Fibroblast of skin of left biceps (primary cell): ENCODE data around the gene RABL6.
"Not testable (repeated sequence)": the region's sequence is repeated elsewhere in the genome, so short reads cannot be mapped to it uniquely, and the experiment has no call there.

Source experiments
- DNase-seq, 2 experiments: peaks; one replicate each; pipeline ENCODE4 v3.0.0-alpha.2; 2013; ENCODE audit warnings: low read depth in 2 of 2

RABL6 gene

DNA sequence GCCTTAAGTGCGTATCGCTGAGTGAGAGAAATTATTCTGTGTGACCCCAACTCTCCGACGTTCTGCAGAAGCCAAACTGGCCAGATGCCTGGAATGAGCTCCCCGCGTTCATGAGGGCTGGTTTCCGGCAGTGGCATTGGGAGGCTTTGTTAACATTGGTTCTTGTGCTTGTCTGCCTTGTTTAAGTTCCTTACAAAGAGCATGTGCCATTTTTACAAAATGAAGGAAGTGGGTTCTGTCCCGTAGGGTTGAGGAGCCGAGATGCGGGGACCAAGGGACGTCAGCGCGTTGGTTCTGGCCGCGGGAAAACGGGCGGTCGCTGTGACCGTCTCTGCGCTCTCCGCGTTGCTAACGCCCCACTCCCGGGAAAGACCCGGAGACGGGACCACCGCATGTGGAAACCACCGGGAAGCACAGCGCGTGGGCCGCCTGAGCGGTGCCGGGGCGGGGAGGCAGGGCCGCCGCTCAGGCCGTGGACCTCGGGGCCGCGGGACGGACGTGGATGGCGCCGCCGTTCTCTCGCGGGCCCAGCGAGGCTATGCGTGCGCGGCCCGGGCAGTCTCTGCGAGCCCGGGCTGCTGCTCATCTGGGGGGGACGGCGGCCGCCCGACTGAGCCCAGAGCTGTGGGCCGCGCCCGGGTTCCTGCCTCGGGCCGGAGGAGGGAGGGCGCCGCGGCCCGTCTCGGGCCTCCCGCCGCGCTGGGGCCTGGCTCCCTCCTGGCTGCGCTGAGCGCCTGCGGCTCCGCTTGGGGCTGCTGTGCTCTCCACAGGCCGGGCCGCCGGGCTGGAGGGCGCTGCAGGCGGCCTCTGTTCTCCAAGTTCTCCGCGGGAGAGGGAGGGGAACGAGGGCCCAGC is 13.4 kb downstream of the RABL6 start:
- DNase-seq = no peak

DNA sequence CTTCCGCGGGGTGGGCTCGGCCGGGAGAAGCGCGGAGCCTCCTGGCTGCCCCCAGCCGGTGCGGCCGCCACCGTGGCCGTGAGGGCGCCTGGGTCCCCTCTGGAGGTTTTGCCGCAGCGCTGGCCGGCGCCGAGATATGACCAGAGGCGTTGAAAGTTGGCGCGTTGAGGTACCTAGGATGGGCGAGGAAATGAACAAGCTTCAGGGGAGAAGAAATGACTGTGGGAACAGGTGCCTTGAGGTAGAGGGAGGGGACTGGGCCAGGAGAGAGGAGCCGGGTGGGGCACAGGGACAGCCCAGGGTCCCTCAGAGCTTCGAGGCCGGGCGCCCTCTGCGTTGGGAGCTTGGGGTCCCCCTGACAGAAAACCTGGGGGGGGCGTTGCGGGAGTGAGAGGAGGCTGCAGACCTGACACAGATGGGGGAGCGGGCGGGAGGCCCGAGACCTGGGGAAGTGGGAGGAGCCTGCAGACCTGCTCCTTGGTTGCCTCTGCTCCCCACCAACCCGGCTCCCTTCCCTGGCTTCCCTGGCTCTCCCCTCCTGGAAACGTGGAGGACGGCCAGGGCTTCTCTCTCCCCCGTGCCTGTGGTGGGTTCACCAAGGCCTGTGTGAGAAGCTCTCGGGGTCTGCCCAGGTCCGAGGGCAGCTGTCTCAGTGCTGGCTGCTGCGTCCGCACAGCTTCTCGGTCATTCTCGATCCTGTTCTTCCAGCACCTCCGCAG is 14.2 kb downstream of the RABL6 start:
- DNase-seq = no peak

DNA sequence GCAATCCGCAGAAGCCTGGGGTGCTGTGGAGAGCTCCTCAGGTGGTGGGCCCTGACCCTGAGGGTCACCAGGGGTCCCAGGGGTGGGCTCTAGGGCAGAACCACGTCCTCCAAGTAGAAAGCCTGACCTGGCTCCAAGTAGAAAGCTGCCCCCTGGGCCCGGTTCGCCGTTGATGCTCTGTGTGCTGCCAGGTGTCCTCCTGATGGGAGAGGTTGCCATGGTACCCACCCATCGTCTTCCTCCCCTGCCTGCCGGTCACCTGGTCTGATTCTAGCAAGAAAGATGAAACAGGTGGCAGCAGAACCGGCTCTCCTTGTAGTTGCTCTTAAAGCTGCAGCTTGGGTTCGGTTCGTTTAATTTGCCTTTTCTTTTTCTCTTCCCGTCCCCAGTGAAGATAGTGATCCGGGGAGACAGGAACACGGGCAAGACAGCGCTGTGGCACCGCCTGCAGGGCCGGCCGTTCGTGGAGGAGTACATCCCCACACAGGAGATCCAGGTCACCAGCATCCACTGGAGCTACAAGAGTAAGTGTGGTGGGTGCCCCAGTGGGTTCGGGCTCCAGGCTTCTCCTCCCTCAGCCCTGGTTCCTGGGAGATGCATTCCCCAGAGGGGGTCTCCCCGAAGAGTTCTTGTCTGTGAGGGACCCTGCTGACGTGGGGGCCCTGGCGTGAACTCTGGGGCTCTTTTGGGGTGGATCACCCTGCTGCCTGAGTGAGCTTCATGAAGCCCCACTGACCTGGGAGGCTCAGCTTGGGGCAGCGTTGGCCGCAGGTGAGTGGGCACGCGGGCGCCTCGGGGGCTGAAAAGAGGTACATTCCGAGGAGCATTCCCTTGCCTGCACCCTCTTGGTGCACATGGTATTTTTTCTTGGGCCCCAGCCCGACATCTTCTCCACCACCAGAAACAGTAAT is 15.6 kb downstream of the RABL6 start:
- DNase-seq = no peak

DNA sequence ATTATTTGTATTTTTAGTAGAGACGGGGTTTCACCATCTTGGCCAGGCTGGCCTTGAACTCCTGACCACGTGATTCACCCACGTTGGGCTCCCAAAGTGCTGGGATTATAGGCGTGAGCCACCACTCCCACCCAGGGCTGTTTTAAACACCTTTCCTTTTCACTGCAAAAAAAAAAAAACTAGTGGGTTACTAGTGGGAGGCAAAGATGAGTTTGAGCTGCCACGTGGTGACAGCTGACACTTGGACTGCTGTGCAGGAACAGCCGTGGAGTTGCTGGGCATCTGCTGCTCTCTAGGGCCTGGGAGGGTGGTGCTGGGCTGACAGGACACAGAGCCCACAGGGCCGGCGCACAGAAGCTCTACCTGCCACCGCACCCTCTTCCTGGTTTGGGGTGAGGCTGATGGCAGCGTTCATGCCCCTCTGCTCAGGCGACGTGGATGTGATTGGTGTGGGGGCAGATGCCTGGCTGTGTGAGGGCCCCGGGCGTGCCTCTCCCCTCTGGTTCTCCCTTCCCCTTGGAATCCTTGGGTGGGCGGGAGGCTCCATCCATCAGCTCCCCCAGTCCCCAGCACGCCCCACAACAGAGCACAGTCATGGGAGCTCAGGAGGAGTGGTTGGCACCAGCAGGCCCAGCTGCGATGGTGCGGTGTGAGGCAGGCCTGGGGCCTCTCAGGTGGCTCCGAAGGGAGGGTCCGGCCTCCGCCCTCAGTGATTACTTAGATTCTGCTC is 16.9 kb downstream of the RABL6 start:
- no peak for DNase-seq

DNA sequence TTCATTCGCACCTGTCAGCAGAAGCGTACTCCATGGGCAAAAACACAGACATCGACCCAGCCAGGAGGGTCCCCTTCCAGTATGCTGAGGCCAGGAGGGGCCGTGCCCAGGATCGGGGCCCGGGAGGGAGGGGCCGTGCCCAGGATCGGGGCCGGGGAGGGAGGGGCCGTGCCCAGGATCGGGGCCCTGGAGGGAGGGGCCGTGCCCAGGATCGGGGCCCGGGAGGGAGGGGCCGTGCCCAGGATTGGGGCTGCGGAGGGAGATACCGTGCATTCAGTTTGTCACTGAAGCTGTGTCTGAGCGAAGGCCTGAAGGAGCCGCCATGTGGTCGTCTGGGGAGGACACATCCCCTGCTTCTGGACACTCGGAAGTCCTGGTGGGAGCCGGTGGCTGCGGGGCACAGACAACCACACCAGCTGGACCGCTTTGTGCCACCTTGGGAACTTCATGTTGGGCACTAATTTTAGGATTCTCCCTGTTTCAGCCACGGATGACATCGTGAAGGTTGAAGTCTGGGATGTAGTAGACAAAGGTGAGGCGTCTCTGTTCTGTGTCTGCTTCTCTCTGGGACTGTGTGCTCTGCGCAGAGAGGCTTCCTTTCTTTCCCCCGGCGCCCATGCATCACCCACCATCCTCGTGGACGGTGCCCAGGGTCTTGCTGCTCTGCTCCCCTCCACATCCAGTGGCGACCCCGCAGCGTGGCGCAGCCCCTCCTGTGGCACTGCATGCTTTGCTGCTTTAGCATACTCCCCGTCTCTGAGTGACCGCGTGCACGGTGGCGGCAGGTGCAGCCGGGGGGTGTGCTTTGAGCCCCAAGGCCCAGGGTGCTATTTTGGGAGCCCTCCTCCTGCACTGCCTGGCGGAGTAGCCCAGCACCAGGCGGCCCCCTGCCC is 17.8 kb downstream of the RABL6 start:
- DNase-seq = no peak

DNA sequence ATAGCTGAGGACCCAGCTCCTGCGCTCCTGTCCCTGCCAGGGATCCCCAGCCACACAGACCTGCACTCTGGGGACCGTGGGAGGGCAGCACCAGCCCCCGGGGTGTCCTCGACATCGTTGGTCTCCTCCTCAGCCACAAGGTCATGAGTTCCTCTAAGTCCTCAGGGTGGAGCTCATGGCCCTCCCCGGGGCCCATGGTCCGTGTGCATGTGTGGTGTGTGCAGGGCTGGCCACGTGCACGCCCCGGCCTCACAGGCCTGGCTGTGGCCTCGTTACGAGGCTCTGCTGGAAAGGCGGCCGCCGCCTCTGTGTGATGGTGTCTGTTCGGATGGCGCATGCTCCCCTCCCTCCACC is 18.4 kb downstream of the RABL6 start:
- DNase-seq = no peak

DNA sequence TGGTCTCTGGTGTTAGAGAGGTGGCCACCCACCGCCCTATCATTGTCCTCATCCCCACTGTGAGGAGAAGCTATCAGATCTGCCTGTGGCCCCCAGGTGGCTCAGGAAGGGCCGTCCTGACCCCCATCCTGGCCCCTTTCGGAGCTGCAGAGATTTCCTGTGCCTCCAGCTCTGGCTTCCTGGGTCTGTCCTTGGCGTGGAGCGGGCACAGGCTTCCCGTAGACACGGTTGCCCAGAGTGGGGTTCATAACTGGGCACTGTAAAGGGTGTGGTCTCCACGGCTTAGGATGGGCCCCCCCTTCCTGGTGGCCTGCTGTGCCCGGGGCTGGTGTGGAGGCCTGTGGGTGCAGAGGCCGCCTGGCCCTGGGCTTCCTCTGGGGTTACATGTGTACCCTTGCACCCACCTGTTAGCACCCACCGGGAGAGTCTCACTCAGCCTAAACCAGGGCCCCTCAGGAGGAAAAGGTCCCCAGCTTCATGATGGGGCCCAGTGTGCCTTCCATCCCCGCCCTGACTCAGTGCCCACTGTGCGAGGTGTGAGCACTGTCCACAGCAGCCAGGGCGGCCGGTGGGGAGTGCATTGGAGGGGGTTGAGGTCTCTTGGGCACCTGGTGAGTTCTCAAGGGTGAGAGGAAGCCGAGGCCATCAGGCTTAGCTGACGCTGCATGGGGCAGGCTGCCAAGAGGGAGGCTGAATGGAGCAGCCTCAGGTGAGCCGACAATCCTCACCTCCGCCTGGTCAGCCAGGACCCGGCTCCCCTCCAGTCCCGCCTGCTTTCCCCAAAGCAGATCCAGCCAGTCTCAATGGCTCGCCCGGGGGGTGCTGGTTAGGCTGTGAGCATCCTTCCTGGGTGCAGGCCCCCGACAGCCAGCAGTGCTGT is 19.2 kb downstream of the RABL6 start:
- DNase-seq = no peak

DNA sequence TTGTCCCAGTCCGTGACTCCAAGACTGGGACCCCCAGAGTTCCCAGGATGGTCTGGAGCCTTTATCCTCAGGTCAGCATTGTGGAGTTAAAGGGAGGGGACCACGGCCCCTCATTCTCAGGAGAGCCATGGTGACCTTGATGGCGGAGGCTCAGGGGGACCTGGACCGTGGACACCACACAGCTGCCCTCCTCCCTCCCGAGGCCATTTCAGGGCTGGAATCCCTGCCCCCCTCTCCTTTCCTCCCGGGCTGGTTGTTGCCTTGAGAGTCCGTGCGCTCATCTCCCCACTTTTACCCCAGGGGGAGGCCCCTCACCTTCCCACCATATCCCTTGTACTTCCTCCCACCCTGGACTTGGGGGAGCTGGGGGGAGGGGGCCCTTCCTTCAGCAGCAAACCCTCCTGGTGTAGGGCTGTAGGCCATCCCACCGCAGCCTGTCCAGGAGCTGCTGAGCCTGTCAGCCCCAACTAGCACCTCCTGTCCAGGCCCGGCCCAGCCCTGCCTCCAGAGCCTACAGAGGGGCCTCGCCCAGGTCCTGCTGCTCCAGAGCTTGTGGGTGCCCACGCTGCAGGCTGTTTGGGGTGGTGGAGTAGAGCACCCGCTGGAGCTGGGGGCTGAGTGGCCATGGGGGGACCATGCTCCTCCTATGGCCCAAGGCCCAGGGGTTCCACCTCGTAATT is 20.2 kb downstream of the RABL6 start:
- DNase-seq = no peak

DNA sequence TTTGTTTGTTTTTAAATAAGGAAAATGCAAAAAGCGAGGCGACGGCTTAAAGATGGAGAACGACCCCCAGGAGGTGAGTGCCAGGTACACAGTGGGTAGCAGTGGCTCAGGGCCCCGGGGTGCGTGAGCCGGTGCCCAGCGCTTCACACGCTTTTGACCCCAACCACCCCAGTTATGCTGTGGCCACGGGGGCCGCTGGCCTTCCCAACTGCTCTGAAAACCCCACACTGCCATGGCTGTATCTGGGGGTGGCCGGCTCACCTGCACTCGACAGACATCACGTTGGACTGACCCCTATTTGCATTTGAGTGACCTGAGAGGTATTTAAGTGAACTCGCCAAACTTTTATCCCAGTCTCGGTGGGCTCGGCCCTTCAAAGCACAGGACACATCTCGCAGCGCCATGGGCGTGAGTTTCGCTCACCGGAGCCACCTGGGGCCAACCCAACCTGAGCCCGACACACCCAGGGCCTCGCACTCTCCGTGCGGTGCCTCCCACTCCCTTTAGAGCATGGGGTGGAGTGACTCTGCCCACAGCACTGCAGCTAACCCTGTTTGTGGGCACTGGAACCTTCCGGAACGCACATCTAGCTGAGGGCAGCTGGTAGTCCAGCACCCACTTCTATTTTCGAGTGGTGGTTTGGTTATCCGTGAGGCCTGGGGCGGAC is 20.9 kb downstream of the RABL6 start:
- DNase-seq = no peak

DNA sequence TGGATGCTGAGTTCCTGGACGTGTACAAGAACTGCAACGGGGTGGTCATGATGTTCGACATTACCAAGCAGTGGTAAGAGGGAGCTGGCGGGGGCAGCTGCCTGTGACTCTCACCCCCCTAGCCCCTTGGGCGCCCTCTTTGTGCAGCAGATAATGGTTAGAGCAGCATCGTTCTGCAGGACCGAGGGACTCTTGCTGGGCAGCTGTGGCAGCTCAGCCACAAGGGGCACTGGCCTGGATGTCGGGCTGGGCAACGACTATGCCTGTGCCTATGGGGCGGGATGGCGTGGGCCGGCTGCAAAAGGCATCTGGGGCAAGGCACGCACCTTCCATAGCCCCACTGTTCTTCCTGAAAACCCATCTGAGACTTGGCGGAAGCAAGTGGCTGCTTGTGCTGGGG is 21.7 kb downstream of the RABL6 start:
- DNase-seq = no peak

DNA sequence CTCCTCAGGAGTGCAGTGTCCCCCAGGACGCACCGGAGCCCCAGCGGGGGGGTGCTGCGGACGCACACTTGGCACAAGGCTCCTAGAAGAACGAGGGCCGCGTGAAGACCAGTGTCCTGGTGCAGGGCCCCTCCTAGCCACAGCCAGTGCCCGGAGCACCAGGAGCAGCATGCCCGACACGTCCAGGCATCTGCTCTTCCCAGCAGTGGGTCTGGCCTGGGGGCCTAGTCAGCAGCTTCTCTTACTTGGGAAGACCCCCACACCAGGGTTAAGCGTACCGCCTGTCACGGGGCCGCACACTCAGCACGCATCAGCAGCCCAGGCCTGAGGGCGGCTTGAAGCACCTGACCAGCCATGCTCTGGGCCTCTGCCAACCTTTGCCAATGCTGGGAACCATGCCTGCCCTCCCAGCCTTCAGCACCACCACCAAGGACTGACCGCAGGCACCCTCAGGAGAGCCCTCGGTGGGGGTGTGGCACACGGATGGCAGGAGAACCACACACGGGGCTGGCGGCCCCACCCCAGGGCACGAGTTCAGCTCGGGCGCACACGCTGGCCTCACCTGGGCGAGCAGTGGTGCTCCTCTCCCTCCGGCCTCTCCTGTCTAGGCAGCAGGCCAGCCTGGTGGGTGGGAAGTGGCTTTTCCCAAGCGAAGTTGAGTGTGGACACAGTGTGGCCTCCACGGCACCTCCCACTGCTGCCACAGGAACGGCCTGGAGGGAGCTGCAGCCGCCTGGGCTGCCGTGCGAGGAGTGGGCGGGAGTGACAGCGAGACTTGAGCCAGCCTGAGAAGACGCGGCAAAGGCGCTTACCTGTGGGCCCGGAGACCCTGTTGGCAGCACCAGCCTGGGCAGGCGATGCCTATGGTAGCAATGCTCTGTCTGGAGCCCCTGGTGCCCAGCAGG is 22.5 kb downstream of the RABL6 start:
- DNase-seq = no peak

DNA sequence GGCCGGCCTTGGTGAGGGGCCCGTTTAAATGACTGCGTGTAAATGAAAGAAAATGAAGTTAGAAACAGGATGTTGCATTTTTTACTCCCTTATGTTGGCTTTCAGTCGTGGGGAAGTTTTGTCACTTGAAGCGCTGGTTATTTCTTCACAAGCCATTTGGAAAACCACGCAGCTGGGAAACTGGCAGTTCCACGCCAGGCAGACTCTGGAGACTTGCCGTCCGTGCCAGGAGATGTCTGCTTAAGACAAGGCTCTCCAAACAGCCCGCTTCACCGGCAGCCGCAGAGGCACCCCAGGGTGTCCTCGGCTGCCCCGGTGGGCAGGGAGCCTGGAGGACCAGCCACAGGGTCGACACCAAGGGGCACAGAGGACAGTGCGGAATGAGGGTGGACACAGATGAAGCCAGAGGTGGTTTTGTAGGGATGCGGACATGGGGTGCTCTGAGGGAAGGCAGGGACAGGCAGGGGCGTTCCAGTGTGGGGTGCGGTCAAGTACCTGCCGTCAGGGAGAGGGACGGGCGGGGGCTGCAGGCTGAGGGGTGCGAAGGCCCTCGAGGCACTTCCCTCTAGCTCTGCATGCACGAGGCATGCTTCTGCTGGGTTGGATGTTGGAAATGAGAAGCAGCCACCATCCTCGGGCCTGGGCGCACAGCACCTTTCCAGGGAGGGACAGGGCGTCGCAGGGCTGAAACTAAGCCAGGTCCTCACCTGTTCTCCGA is 23.4 kb downstream of the RABL6 start:
- DNase-seq = no peak

DNA sequence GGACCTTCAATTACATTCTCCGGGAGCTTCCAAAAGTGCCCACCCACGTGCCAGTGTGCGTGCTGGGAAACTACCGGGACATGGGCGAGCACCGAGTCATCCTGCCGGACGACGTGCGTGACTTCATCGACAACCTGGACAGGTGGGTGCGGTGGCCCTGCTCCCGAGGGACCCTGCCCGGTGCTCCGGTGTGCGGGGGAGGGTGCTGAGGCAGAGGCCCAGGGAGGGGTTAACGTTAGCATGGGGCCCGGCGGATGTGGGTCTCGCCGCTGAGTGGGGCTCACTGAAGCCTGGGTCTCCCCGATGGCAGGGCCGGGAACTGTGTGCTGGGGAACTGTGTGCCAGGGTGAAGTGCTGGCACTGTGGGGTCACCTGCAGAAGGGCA is 24.0 kb downstream of the RABL6 start:
- no peak for DNase-seq

DNA sequence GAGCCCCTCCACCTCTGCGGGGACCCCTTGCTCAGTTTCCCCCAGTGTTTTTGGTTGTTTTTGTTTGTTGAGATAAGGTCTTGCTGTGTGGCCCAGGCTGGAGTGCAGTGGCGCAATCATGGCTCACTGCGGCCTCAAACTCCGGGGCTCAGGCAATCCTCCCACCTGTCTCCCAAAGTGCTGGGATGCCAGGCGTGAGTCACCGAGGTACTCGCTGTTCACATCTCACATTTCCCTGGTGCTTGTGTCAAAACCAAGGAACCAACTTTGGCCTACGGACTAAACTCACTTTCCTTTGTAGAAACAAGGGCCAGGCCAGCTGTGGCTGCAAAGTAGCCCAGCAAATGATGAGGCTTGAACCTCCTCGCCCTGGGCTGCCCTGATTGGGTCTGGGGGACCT is 24.8 kb downstream of the RABL6 start:
- no peak for DNase-seq

DNA sequence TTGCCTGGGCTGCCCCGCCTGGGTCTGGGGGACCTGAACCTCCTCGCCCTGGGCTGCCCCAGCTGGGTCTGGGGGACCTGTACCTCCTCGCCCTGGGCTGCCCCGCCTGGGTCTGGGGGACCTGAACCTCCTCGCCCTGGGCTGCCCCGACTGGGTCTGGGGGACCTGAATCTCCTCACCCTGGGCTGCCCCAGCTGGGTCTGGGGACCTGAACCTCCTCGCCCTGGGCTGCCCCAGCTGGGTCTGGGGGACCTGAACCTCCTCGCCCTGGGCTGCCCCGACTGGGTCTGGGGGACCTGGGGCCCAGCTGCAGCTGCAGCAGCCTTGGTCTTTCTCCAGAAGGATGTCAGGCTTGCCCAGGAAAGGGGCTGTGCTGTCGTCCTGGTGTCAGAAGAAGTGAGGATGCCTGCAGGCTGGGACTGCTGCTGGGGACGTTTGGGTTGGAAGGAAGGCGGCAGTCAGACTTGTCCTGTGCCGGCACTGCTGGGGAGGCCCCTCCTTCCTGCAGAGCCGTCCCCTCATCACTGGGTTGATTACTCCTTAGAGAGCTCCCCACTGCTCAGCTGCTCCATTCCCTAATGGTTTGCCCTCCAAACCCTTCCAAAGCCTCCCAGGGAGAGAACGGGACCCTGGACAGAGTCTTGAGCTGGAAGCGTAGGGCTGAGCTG is 25.8 kb downstream of the RABL6 start:
- DNase-seq = not testable (repeated sequence)
